Osteoblast (primary cell): ENCODE data around the gene TAOK1. TPM values are rescaled to one million over a fixed set of nuclear protein-coding genes. Genes with fewer than 3 reads are reported as not detected.

Experiments
- DNase-seq: peaks from one replicate; pipeline ENCODE4 v3.0.0; 2011; ENCODE audit warnings: low spot score, mixed read lengths; ENCODE audit not compliant: insufficient read length; ENCODE audit errors: missing footprints
- H2AFZ ChIP-seq: 2 replicates; pipeline ENCODE4 v1.6.0; 2011; ENCODE audit warnings: mild to moderate bottlenecking, low read length
- H3K27ac ChIP-seq: 2 replicates; pipeline ENCODE4 v1.5.1; 2011; ENCODE audit warnings: mild to moderate bottlenecking, low read depth, low read length, moderate library complexity
- H3K27me3 ChIP-seq: 2 replicates; pipeline ENCODE4 v1.6.0; 2012; ENCODE audit warnings: mild to moderate bottlenecking, control low read depth, inconsistent platforms, low read length, moderate library complexity; ENCODE audit not compliant: insufficient read depth
- H3K36me3 ChIP-seq: 2 replicates; pipeline ENCODE4 v1.5.1; 2011; ENCODE audit warnings: mild to moderate bottlenecking, low read length, control low read depth, moderate library complexity; ENCODE audit not compliant: insufficient read depth
- H3K4me1 ChIP-seq: 2 replicates; pipeline ENCODE4 v1.5.1; 2011; ENCODE audit warnings: mild to moderate bottlenecking, low read length, control low read depth, moderate library complexity; ENCODE audit not compliant: insufficient read depth
- H3K4me2 ChIP-seq: 2 replicates; pipeline ENCODE4 v1.6.0; 2011; ENCODE audit warnings: mild to moderate bottlenecking, low read length; ENCODE audit not compliant: insufficient read depth
- H3K4me3 ChIP-seq: fragments of 200-600 bp; sonication (generic); 3 replicates; pipeline ENCODE4 v1.5.1; 2012; ENCODE audit warnings: mild to moderate bottlenecking, low read length, inconsistent platforms; ENCODE audit not compliant: insufficient read depth
- H3K79me2 ChIP-seq: 2 replicates; pipeline ENCODE4 v1.6.0; 2012; ENCODE audit warnings: mild to moderate bottlenecking, low read length, control low read depth, inconsistent platforms; ENCODE audit not compliant: insufficient read depth
- H3K9me3 ChIP-seq: 2 replicates; pipeline ENCODE4 v1.5.1; 2011; ENCODE audit warnings: low read depth, low read length, control low read depth
- H4K20me1 ChIP-seq: 2 replicates; pipeline ENCODE4 v1.6.0; 2012; ENCODE audit warnings: mild to moderate bottlenecking, low read length, control low read depth; ENCODE audit not compliant: insufficient read depth
- CTCF ChIP-seq: IDR thresholded peaks from 2 replicates; pipeline ENCODE4 v1.5.1; 2011; ENCODE audit warnings: mild to moderate bottlenecking, low read depth, low read length, moderate library complexity; ENCODE audit errors: extremely low read depth
- total RNA-seq: library from RNA; depleted of rRNA; stranded (reverse); fragments of >200 nt; gene quantifications from 2 replicates; pipeline ENCODE4 v1.2.3, GENCODE V29; 2012

TAOK1 gene
- total RNA-seq, 1 donor: 68.4 TPM

- Histone ChIP-seq H3K27ac (no peak overlapping the region), H3K4me2 (no peak overlapping the region), H3K36me3 (no peaks in the 10 kb centered on the region), H3K27me3 (no peaks in the 10 kb centered on the region), H3K79me2 (peaks cover 93% of the 10 kb centered on the region), H3K4me3 (no peak overlapping the region), H3K9me3 (no peaks in the 10 kb centered on the region), H4K20me1 (peaks cover 42% of the 10 kb centered on the region), H3K4me1 (no peaks in the 10 kb centered on the region), H2AFZ (no peak overlapping the region)
- no peak for DNase-seq
- no peak for TF ChIP-seq CTCF
Measured at GRCh38 chr17:29434550-29434949, 44.4 kb downstream of the TAOK1 start.

- Histone ChIP-seq H3K27ac (no peak overlapping the region), H3K4me3 (no peak overlapping the region), H3K27me3 (no peaks in the 10 kb centered on the region), H2AFZ (no peak overlapping the region), H4K20me1 (peaks cover 46% of the 10 kb centered on the region), H3K9me3 (no peaks in the 10 kb centered on the region), H3K4me2 (no peak overlapping the region), H3K79me2 (peaks cover 91% of the 10 kb centered on the region), H3K36me3 (no peaks in the 10 kb centered on the region), H3K4me1 (peaks cover 14% of the 10 kb centered on the region)
- peak; percentile 68 for DNase-seq
- TF ChIP-seq CTCF: no peak
Measured at GRCh38 chr17:29442451-29442850, 52.3 kb downstream of the TAOK1 start.

DNA sequence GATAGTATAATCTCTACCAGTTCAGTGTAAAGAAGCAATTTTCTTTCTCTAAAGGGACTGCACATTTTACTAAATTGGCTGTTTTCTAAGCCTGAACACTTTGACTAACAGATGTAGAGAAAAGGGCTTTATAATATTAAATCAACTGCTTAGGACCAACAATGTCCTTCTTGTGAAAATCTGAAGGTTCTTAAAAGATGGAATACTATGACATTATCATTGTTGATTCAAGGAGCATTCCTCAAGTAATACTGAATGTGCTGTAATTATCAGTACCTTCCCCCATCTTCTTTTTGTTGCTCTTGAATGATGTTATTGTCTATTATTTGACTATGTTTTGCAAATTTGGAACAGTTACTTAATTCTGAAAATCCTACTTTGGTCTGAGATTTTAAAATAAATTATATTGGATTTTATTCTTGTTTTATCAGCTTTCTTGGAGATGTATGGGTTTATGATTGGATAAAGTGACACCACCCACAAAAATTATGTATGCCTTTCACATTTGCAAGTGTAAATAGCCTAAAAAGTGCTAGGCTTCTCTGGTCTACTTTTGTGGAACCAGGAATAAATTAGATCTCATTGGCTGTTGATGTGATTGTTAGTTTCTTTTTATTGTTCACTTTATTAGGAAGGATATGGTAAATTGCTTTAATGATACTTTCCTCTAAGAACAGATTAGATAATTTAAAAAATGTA is 53.0 kb downstream of the TAOK1 start:
- Histone ChIP-seq H3K4me2 (no peak overlapping the region), H3K4me3 (no peak overlapping the region), H3K36me3 (no peaks in the 10 kb centered on the region), H2AFZ (no peak overlapping the region), H3K79me2 (peaks cover 93% of the 10 kb centered on the region), H3K9me3 (no peaks in the 10 kb centered on the region), H3K27me3 (no peaks in the 10 kb centered on the region), H3K27ac (no peak overlapping the region), H3K4me1 (peaks cover 14% of the 10 kb centered on the region), H4K20me1 (peaks cover 49% of the 10 kb centered on the region)
- DNase-seq: no peak
- no peak for TF ChIP-seq CTCF

DNA sequence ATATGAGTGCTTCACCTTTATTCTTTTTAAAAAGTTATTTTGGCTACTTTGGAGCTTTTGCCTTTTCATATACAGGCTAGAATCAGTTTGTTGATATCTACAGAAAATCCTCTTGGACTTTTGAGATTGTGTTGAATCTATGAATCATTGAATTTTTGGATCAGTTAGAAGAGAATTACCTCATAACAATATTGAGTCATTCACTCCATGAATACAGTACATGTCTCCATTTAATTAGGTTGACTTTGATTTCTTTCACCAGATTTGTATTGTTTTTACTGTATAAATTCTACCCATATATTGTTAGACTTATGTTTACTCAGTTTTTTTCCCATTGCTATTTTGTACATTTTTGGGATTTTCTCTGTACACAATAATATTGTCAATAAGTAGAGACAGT is 54.4 kb downstream of the TAOK1 start:
- Histone ChIP-seq H2AFZ (no peak overlapping the region), H4K20me1 (peaks cover 51% of the 10 kb centered on the region), H3K36me3 (no peaks in the 10 kb centered on the region), H3K4me3 (no peak overlapping the region), H3K9me3 (no peaks in the 10 kb centered on the region), H3K27ac (peak overlapping the region; percentile 47), H3K4me2 (peak overlapping the region; percentile 22), H3K4me1 (peaks cover 14% of the 10 kb centered on the region), H3K27me3 (no peaks in the 10 kb centered on the region), H3K79me2 (peaks cover 93% of the 10 kb centered on the region)
- TF ChIP-seq CTCF: no peak
- peak; percentile 85 for DNase-seq
